Right kidney (tissue), 1 donor: ENCODE data around the gene COBL.
A peak's percentile ranks its signal among the peaks of the same experiment; 100 is the strongest.

ENCODE experiments used
- DNase-seq: peaks from one replicate; pipeline ENCODE4 v3.0.0-alpha.2; 2016

The COBL gene

GRCh38 chr7:51251290-51251689 lies 65.3 kb downstream of the COBL start:
- no peak for DNase-seq

GRCh38 chr7:51250512-51250911 lies 66.1 kb downstream of the COBL start:
- no peak for DNase-seq

GRCh38 chr7:51249991-51250390 lies 66.6 kb downstream of the COBL start:
- DNase-seq, result no peak

- no peak for DNase-seq
Measured at GRCh38 chr7:51249187-51249945, 67.2 kb downstream of the COBL start.

GRCh38 chr7:51246258-51247245 lies 70.1 kb downstream of the COBL start:
- DNase-seq, result no peak

GRCh38 chr7:51244885-51245284 lies 71.7 kb downstream of the COBL start:
- no peak for DNase-seq

GRCh38 chr7:51244053-51244452 lies 72.6 kb downstream of the COBL start:
- no peak for DNase-seq

GRCh38 chr7:51243631-51244030 lies 73.0 kb downstream of the COBL start:
- no peak for DNase-seq

- DNase-seq, result no peak
Measured at GRCh38 chr7:51242881-51243518, 73.6 kb downstream of the COBL start.

- no peak for DNase-seq
Measured at GRCh38 chr7:51242007-51242691, 74.5 kb downstream of the COBL start.

- DNase-seq, result no peak
Measured at GRCh38 chr7:51240868-51241267, 75.7 kb downstream of the COBL start.

- no peak for DNase-seq
Measured at GRCh38 chr7:51239691-51240090, 76.9 kb downstream of the COBL start.

GRCh38 chr7:51238981-51239495 lies 77.6 kb downstream of the COBL start:
- no peak for DNase-seq

GRCh38 chr7:51237446-51238133 lies 79.0 kb downstream of the COBL start:
- no peak for DNase-seq

- no peak for DNase-seq
Measured at GRCh38 chr7:51236470-51237132, 80.0 kb downstream of the COBL start.

- DNase-seq, result no peak
Measured at GRCh38 chr7:51235593-51236313, 80.9 kb downstream of the COBL start.

GRCh38 chr7:51234609-51235308 lies 81.8 kb downstream of the COBL start:
- no peak for DNase-seq

- DNase-seq, result no peak
Measured at GRCh38 chr7:51234139-51234538, 82.5 kb downstream of the COBL start.

GRCh38 chr7:51233374-51233773 lies 83.2 kb downstream of the COBL start:
- DNase-seq, result peak; percentile 18
